Esophagus squamous epithelium (tissue), 5 donors: Measurements from ENCODE around the gene IL11. TPM values are rescaled to one million over a fixed set of nuclear protein-coding genes. Genes with fewer than 3 reads are reported as not detected.

Experiments used
- DNase-seq: peaks from one replicate; lab custom pipeline; 2025; lab: John Stamatoyannopoulos, UW
- H3K27ac ChIP-seq, 4 donors: fragments of 200-600 bp; sonication (generic); one replicate each; pipeline ENCODE4 v1.5.1; 2016 to 2019; ENCODE audit warnings: mild to moderate bottlenecking in 1 of 4
- H3K27me3 ChIP-seq, 4 donors: fragments of 200-600 bp; sonication (generic); 1 replicate in 3 of 4; 2 replicates in 1 of 4; pipeline versions ENCODE4 v1.5.1 to v1.6.0; 2017 to 2021; ENCODE audit warnings: antibody characterized with exemption in 1 of 4
- H3K36me3 ChIP-seq, 3 donors: fragments of 200-600 bp; sonication (generic); one replicate each; pipeline ENCODE4 v1.5.1; 2016 to 2019
- H3K4me1 ChIP-seq, 3 donors: fragments of 200-600 bp; sonication (generic); one replicate each; pipeline ENCODE4 v1.5.1; 2017 to 2019
- H3K4me3 ChIP-seq, 4 donors: fragments of 200-600 bp; sonication (generic); 1 replicate in 3 of 4; 2 replicates in 1 of 4; pipeline ENCODE4 v1.5.1; 2016 to 2019; ENCODE audit warnings: mild to moderate bottlenecking in 2 of 4, moderate library complexity in 1 of 4
- H3K9me3 ChIP-seq, 3 donors: fragments of 200-600 bp; sonication (generic); one replicate each; pipeline ENCODE4 v1.5.1; 2016 to 2019
- CTCF ChIP-seq, 6 experiments: fragments of 450-650 bp in 4 of 6; fragments of 200-600 bp in 2 of 6; sonication (generic) in 2 of 6; IDR thresholded peaks; one replicate each; pipeline ENCODE4 v1.5.1; 2016 to 2019; ENCODE audit warnings: antibody characterized with exemption in 6 of 6, mild to moderate bottlenecking in 4 of 6, moderate library complexity in 4 of 6
- POLR2A ChIP-seq, 4 donors: fragments of 450-650 bp; IDR thresholded peaks; one replicate each; pipeline ENCODE4 v1.6.1; 2017; ENCODE audit warnings: antibody characterized with exemption in 4 of 4, mild to moderate bottlenecking in 4 of 4, moderate library complexity in 3 of 4
- WGBS, 2 donors: methylation state at CpG; one replicate each; pipeline ENCODE4 v1.1.5; 2018; 5-methylcytosine and 5-hydroxymethylcytosine counted together
- intact Hi-C: fragments of 100-400 bp; cut with DNase I; formaldehyde crosslinking; loops from one replicate; pipeline ENCODE4 v1.15.0; 2022
- total RNA-seq, 4 donors: library from RNA; depleted of rRNA; stranded (reverse); fragments of >200 nt; gene quantifications; one replicate each; pipeline ENCODE4 v1.1.0, GENCODE V29; 2016
- donor health status: DM: yes; HTN: yes; CAD: no.

IL11 gene
- total RNA-seq, 4 donors from 2014 or later = not detected

- Histone ChIP-seq H3K4me3 (peak within 1 kb of the TSS; percentile 74 to 97 (median 88)), H3K36me3 (peaks cover 6 to 46% (median 22%) of the 10 kb centered on the region in 3 donors), H3K9me3 (no peaks in the 10 kb centered on the region), H3K4me1 (peaks cover 34 to 74% (median 56%) of the 10 kb centered on the region in 3 donors), H3K27me3 (no peaks in the 10 kb centered on the region), H3K27ac (peak within 1 kb of the TSS; percentile 86 to 97 (median 93))
- WGBS, 2 donors = 0 to 1% methylated on average over 35 to 41 of the region's 68 CpGs
- TF ChIP-seq POLR2A (IDR thresholded peaks at IDR 0.05) (peak; percentile 72 to 100 (median 98)), CTCF (IDR thresholded peaks at IDR 0.05) (peak in 3 of 6 experiments; percentile 7 to 24 (median 9))
- peak; percentile 88 for DNase-seq
- intact Hi-C loops = no loop called here
These were observed 15.6 kb upstream of the IL11 start, which contains the start of gene RPL28 for GRCh38 chr19:55385724-55386492. TSS of gene RPL28 (plus strand) at chr19:55385932. CDS start at chr19:55386358, 426 bp downstream.

- Histone ChIP-seq H3K4me1 (peaks cover 34 to 66% (median 49%) of the 10 kb centered on the region in 3 donors), H3K36me3 (peaks cover 6 to 38% (median 18%) of the 10 kb centered on the region in 3 donors), H3K27ac (peak overlapping the region; percentile 86 to 97 (median 93)), H3K27me3 (no peaks in the 10 kb centered on the region), H3K4me3 (peak overlapping the region; percentile 74 to 97 (median 88)), H3K9me3 (no peaks in the 10 kb centered on the region)
- TF ChIP-seq POLR2A (IDR thresholded peaks at IDR 0.05) (peak in 1 of 4 donors; percentile 50), CTCF (IDR thresholded peaks at IDR 0.05) (no peak)
- WGBS, 2 donors = 0 to 35% methylated on average over 4 to 28 of the region's 34 CpGs
- intact Hi-C loops = no loop called here
- peak; percentile 78 for DNase-seq
These were observed 14.9 kb upstream of the IL11 start for GRCh38 chr19:55384920-55385723.

GRCh38 chr19:55384131-55384919 is 14.1 kb upstream of the IL11 start, which contains the start of gene TMEM238:
TSS of gene TMEM238 (minus strand) at chr19:55384292. CDS start at chr19:55384259, 33 bp downstream.
- Histone ChIP-seq H3K27ac (peak within 1 kb of the TSS; percentile 86 to 97 (median 93)), H3K36me3 (peaks cover 6 to 30% (median 16%) of the 10 kb centered on the region in 3 donors), H3K4me3 (peak within 1 kb of the TSS; percentile 74 to 97 (median 88)), H3K27me3 (no peaks in the 10 kb centered on the region), H3K4me1 (peaks cover 34 to 58% (median 43%) of the 10 kb centered on the region in 3 donors), H3K9me3 (no peaks in the 10 kb centered on the region)
- DNase-seq = no peak
- 12 to 31% methylated on average over 7 to 10 of the region's 72 CpGs for WGBS, 2 donors
- intact Hi-C loops = no loop called here
- peak in 1 of 4 donors; percentile 46 for TF ChIP-seq POLR2A (IDR thresholded peaks at IDR 0.05)
- TF ChIP-seq CTCF (IDR thresholded peaks at IDR 0.05) = peak in 2 of 6 experiments; percentile 2 to 4

GRCh38 chr19:55383279-55384130 is 13.2 kb upstream of the IL11 start:
- peak overlapping the region; percentile 86 to 97 (median 93) for H3K27ac ChIP-seq
- peaks cover 6 to 22% (median 9%) of the 10 kb centered on the region in 3 donors for H3K36me3 ChIP-seq
- H3K9me3 ChIP-seq = no peaks in the 10 kb centered on the region
- no peaks in the 10 kb centered on the region for H3K27me3 ChIP-seq
- TF ChIP-seq POLR2A (IDR thresholded peaks at IDR 0.05) (peak in 1 of 4 donors; percentile 24), CTCF (IDR thresholded peaks at IDR 0.05) (peak in 3 of 6 experiments; percentile 18 to 34 (median 29))
- H3K4me3 ChIP-seq = peak overlapping the region; percentile 74 to 97 (median 88)
- intact Hi-C loops = no loop called here
- DNase-seq = no peak
- WGBS, 2 donors = 18 to 19% methylated on average over 12 to 13 of the region's 88 CpGs
- peaks cover 30 to 50% (median 34%) of the 10 kb centered on the region in 3 donors for H3K4me1 ChIP-seq
